SK-N-SH (cell line): ENCODE measurements around the gene GPR173. TPM values are rescaled to one million over a fixed set of nuclear protein-coding genes. Genes with fewer than 3 reads are reported as not detected.

Experiments used
- CTCF ChIA-PET: fragments of 300-600, 350-600 bp; formaldehyde crosslinking; extraction: SDS; loops from one replicate; lab custom pipeline; 2021; lab: Yijun Ruan, JAX
- POLR2A ChIA-PET: fragments of 350-600 bp; sonication (Branson Sonifier 250); formaldehyde crosslinking; extraction: SDS; loops from one replicate; lab custom pipeline; 2020; ENCODE audit warnings: antibody characterized with exemption, inconsistent platforms; lab: Yijun Ruan, JAX
- DNase-seq: peaks from one replicate; pipeline ENCODE4 v3.0.0; 2012
- H2AFZ ChIP-seq: fragments of 200-600 bp; sonication (generic); 2 replicates; pipeline ENCODE4 v1.8.1; 2016; ENCODE audit warnings: antibody characterized with exemption, mild to moderate bottlenecking, low read depth
- H3F3A ChIP-seq: fragments of 200-600 bp; sonication (generic); replicated peaks from 2 replicates; pipeline ENCODE3; 2016; ENCODE audit warnings: antibody characterized with exemption, mild to moderate bottlenecking; ENCODE audit not compliant: insufficient read depth
- H3K27ac ChIP-seq, 2 experiments: fragments of 200-500 bp in 1 of 2; fragments of 200-600 bp in 1 of 2; sonication (Bioruptor generic) in 1 of 2; sonication (generic), shearing (Covaris generic) in 1 of 2; 2 replicates each; pipeline versions ENCODE4 v1.5.1 to v1.6.1; 2014 to 2016; ENCODE audit warnings: low read depth in 2 of 2, inconsistent platforms in 1 of 2, low read length in 1 of 2, mild to moderate bottlenecking in 1 of 2, mixed read lengths in 1 of 2
- H3K27me3 ChIP-seq: fragments of 200-600 bp; sonication (generic), shearing (Covaris generic); 2 replicates; pipeline ENCODE4 v1.6.1; 2016; ENCODE audit warnings: mixed run types; ENCODE audit not compliant: insufficient read depth
- H3K36me3 ChIP-seq, 2 experiments: fragments of 200-500 bp in 1 of 2; fragments of 200-600 bp in 1 of 2; sonication (Bioruptor generic) in 1 of 2; sonication (generic) in 1 of 2; replicated peaks in 1 of 2; 2 replicates each; pipeline versions ENCODE3 to v1.5.1; 2014 to 2016; ENCODE audit warnings: low read length in 1 of 2, mild to moderate bottlenecking in 1 of 2; ENCODE audit not compliant: insufficient read depth in 2 of 2, control insufficient read depth in 1 of 2
- H3K4me1 ChIP-seq, 2 experiments: fragments of 200-500 bp in 1 of 2; fragments of 200-600 bp in 1 of 2; sonication (Bioruptor generic) in 1 of 2; sonication (generic), shearing (Covaris generic) in 1 of 2; 2 replicates each; pipeline versions ENCODE4 v1.5.1 to v1.6.1; 2014 to 2016; ENCODE audit warnings: low read depth in 1 of 2, low read length in 1 of 2, mixed run types in 1 of 2; ENCODE audit not compliant: insufficient read depth in 2 of 2, control insufficient read depth in 1 of 2
- H3K4me2 ChIP-seq: fragments of 200-600 bp; sonication (generic), shearing (Covaris generic); 2 replicates; pipeline ENCODE4 v1.6.1; 2017; ENCODE audit warnings: mixed run types
- H3K4me3 ChIP-seq, 2 experiments: fragments of 200-500 bp in 1 of 2; fragments of 200-600 bp in 1 of 2; sonication (Bioruptor generic) in 1 of 2; sonication (generic), shearing (Covaris generic) in 1 of 2; 2 replicates each; pipeline versions ENCODE4 v1.5.1 to v1.8.1; 2014 to 2016; ENCODE audit warnings: low read depth in 2 of 2, inconsistent platforms in 1 of 2, low read length in 1 of 2, mild to moderate bottlenecking in 1 of 2, mixed read lengths in 1 of 2, moderate library complexity in 1 of 2
- H3K79me2 ChIP-seq: fragments of 200-600 bp; sonication (generic); 2 replicates; pipeline ENCODE4 v1.8.1; 2017; ENCODE audit warnings: mild to moderate bottlenecking; ENCODE audit not compliant: insufficient read depth
- H3K9ac ChIP-seq: fragments of 200-600 bp; sonication (generic); 2 replicates; pipeline ENCODE4 v1.6.1; 2017; ENCODE audit warnings: mixed run types
- H3K9me2 ChIP-seq: fragments of 200-600 bp; sonication (generic); 2 replicates; pipeline ENCODE4 v1.6.1; 2017; ENCODE audit warnings: mixed run types
- H3K9me3 ChIP-seq: fragments of 200-600 bp; sonication (generic); 2 replicates; pipeline ENCODE4 v1.6.1; 2017; ENCODE audit warnings: mixed run types, mild to moderate bottlenecking, moderate library complexity
- H4K20me1 ChIP-seq: fragments of 200-600 bp; sonication (generic); 2 replicates; pipeline ENCODE4 v1.6.1; 2017; ENCODE audit warnings: mild to moderate bottlenecking, mixed run types; ENCODE audit not compliant: insufficient read depth
- ELF1 ChIP-seq: IDR thresholded peaks from 2 replicates; pipeline ENCODE4 v1.4.0; 2012
- EP300 ChIP-seq, 2 experiments: IDR thresholded peaks; 2 replicates each; pipeline versions ENCODE4 v1.4.0 to v1.6.1; 2012; ENCODE audit warnings: borderline replicate concordance in 1 of 2, low read depth in 1 of 2, low read length in 1 of 2
- FOXM1 ChIP-seq: IDR thresholded peaks from 2 replicates; pipeline ENCODE4 v1.4.0; 2012; ENCODE audit warnings: low read depth, mild to moderate bottlenecking
- GATA2 ChIP-seq: sonication (generic); formaldehyde crosslinking; IDR thresholded peaks from 2 replicates; pipeline ENCODE4 v1.5.0; 2020; ENCODE audit warnings: mild to moderate bottlenecking, missing genetic modification reagents
- JUND ChIP-seq: IDR thresholded peaks from 2 replicates; pipeline ENCODE4 v1.4.0; 2012
- MXI1 ChIP-seq: IDR thresholded peaks from 2 replicates; pipeline ENCODE4 v1.6.1; 2012; ENCODE audit warnings: mild to moderate bottlenecking, low read depth, low read length, improper control_type of control experiment
- NRF1 ChIP-seq: IDR thresholded peaks from 2 replicates; pipeline ENCODE4 v1.6.1; 2012; ENCODE audit warnings: low read depth, mild to moderate bottlenecking, low read length
- RAD21 ChIP-seq: IDR thresholded peaks from 2 replicates; pipeline ENCODE4 v1.6.1; 2012; ENCODE audit warnings: mild to moderate bottlenecking, low read length
- RCOR1 ChIP-seq: fragments of 150-350 bp; IDR thresholded peaks from 2 replicates; pipeline ENCODE4 v1.6.1; 2017; ENCODE audit warnings: antibody characterized with exemption, low read length
- RXRA ChIP-seq: IDR thresholded peaks from 2 replicates; pipeline ENCODE4 v1.4.0; 2012; ENCODE audit warnings: low read depth, mild to moderate bottlenecking, borderline replicate concordance
- TAF1 ChIP-seq: IDR thresholded peaks from 2 replicates; pipeline ENCODE4 v1.6.1; 2012; ENCODE audit warnings: low read depth, mild to moderate bottlenecking, low read length, moderate library complexity, borderline replicate concordance
- YY1 ChIP-seq: IDR thresholded peaks from 2 replicates; pipeline ENCODE4 v1.4.0; 2012; ENCODE audit warnings: low read depth, mild to moderate bottlenecking
- WGBS: methylation state at CpG from one replicate; pipeline ENCODE4 v1.1.6; 2017; ENCODE audit warnings: low lambda C conversion rate; 5-methylcytosine and 5-hydroxymethylcytosine counted together
- polyA plus RNA-seq, 3 experiments: library from polyadenylated mRNA; depleted of rRNA; stranded (reverse); fragments of >200 nt; gene quantifications; 2 replicates each; pipeline ENCODE4 v1.2.3, GENCODE V29; 2012
- TF ChIP-seq, protein P1 (sequence below): fragments of 150-350 bp; IDR thresholded peaks from 2 replicates; pipeline ENCODE4 v1.6.1; 2017; ENCODE audit warnings: antibody characterized with exemption, low read length, low read depth, borderline replicate concordance
- TF ChIP-seq, protein P2 (sequence below): IDR thresholded peaks from 2 replicates; pipeline ENCODE4 v1.4.0; 2012; ENCODE audit warnings: low read depth, borderline replicate concordance
- TF ChIP-seq, protein P3 (sequence below): IDR thresholded peaks from 2 replicates; pipeline ENCODE4 v1.4.0; 2012; ENCODE audit warnings: low read depth, borderline replicate concordance
- TF ChIP-seq, protein P4 (sequence below): IDR thresholded peaks from 2 replicates; pipeline ENCODE4 v1.4.0; 2012; ENCODE audit warnings: low read depth
- TF ChIP-seq, protein P5 (sequence below): fragments of 200-600 bp; sonication (generic); IDR thresholded peaks from 2 replicates; pipeline ENCODE4 v1.6.1; 2017; ENCODE audit warnings: antibody characterized with exemption, mild to moderate bottlenecking, moderate library complexity
- TF ChIP-seq, protein P6 (sequence below): IDR thresholded peaks from 2 replicates; pipeline ENCODE4; 2012

The GPR173 gene
- polyA plus RNA-seq, 1 of the 3 experiments (the other 2 are of a cell fraction): 5.8 TPM

DNA sequence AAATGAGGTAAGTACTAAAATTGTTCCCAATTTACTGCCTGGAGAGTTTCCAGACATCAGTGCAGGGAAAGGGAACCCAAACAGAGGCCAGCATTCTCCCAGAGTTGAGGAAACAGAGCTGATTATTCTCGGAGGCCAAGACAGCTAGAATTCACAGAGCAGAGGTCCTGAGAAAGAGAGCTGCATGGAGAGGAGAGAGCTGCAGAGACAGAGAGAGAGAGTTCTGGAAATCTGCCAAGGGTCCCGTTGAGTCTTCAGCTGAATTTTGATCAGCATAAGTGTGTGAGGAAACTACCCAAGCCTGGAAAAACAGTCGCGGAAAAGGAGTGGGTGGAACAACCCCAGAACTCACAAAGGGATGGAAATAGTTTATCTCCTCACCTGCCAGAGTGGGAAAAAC, 43.8 kb upstream of the GPR173 start (continued):
- TF ChIP-seq, protein P1, sequence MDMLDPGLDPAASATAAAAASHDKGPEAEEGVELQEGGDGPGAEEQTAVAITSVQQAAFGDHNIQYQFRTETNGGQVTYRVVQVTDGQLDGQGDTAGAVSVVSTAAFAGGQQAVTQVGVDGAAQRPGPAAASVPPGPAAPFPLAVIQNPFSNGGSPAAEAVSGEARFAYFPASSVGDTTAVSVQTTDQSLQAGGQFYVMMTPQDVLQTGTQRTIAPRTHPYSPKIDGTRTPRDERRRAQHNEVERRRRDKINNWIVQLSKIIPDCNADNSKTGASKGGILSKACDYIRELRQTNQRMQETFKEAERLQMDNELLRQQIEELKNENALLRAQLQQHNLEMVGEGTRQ: no peak
- TF ChIP-seq FOXM1 (no peak), EP300 (IDR thresholded peaks at IDR 0.05; ENCODE audit: borderline replicate concordance in 1 of 2, low read depth in 1 of 2, low read length in 1 of 2) (no peak), YY1 (no peak)

DNA sequence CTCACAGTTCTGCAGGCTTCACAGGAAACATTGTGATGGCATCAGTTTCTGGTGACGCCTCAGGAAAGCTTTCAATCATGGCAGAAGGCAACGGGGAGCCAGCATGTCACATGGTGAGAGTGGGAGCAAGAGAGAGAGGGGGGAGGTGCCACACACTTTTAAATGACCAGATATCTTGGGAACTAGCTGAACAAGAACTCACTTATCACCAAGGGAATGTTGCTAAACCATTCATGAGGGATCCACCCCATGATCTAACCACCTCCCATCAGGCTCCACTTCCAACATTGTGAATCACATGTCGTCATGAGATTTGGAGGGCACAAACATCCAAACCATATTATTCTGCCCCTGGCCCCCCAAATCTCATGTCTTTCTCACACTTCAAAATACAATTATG, 43.3 kb upstream of the GPR173 start:
- Histone ChIP-seq H3K36me3 (no peaks in the 10 kb centered on the region), H3K9me3 (no peaks in the 10 kb centered on the region), H3K4me2 (no peak overlapping the region), H3K4me1 (no peaks in the 10 kb centered on the region), H3K9ac (no peak overlapping the region), H3K4me3 (no peak overlapping the region), H4K20me1 (no peaks in the 10 kb centered on the region), H3K27me3 (peaks cover 24% of the 10 kb centered on the region), H3K9me2 (no peaks in the 10 kb centered on the region), H3F3A (no peaks in the 10 kb centered on the region), H3K27ac (no peak overlapping the region), H3K79me2 (no peaks in the 10 kb centered on the region), H2AFZ (no peak overlapping the region)
- ChIA-PET POLR2A (no interaction called here), CTCF (interaction anchor here (1.2 to 1.4 kb wide), 3 partner anchors 9 to 16 kb away, joined by 3 read pairs; no protein-coding TSS in a partner anchor)
- TF ChIP-seq RAD21: no peak
- no peak for TF ChIP-seq MXI1
- no peak for TF ChIP-seq RXRA
- no peak for TF ChIP-seq JUND
- TF ChIP-seq, protein P1: no peak
- no peak for TF ChIP-seq ELF1
- TF ChIP-seq, protein P2, sequence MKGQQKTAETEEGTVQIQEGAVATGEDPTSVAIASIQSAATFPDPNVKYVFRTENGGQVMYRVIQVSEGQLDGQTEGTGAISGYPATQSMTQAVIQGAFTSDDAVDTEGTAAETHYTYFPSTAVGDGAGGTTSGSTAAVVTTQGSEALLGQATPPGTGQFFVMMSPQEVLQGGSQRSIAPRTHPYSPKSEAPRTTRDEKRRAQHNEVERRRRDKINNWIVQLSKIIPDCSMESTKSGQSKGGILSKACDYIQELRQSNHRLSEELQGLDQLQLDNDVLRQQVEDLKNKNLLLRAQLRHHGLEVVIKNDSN: no peak
- no peak for TF ChIP-seq FOXM1
- TF ChIP-seq, protein P3, sequence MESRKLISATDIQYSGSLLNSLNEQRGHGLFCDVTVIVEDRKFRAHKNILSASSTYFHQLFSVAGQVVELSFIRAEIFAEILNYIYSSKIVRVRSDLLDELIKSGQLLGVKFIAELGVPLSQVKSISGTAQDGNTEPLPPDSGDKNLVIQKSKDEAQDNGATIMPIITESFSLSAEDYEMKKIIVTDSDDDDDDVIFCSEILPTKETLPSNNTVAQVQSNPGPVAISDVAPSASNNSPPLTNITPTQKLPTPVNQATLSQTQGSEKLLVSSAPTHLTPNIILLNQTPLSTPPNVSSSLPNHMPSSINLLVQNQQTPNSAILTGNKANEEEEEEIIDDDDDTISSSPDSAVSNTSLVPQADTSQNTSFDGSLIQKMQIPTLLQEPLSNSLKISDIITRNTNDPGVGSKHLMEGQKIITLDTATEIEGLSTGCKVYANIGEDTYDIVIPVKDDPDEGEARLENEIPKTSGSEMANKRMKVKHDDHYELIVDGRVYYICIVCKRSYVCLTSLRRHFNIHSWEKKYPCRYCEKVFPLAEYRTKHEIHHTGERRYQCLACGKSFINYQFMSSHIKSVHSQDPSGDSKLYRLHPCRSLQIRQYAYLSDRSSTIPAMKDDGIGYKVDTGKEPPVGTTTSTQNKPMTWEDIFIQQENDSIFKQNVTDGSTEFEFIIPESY: no peak
- TF ChIP-seq, protein P4, sequence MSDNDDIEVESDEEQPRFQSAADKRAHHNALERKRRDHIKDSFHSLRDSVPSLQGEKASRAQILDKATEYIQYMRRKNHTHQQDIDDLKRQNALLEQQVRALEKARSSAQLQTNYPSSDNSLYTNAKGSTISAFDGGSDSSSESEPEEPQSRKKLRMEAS: no peak
- TF ChIP-seq YY1: no peak
- no peak for TF ChIP-seq TAF1
- TF ChIP-seq RCOR1: no peak
- no peak for TF ChIP-seq GATA2 (CRISPR knock-in tag)
- TF ChIP-seq, protein P5, sequence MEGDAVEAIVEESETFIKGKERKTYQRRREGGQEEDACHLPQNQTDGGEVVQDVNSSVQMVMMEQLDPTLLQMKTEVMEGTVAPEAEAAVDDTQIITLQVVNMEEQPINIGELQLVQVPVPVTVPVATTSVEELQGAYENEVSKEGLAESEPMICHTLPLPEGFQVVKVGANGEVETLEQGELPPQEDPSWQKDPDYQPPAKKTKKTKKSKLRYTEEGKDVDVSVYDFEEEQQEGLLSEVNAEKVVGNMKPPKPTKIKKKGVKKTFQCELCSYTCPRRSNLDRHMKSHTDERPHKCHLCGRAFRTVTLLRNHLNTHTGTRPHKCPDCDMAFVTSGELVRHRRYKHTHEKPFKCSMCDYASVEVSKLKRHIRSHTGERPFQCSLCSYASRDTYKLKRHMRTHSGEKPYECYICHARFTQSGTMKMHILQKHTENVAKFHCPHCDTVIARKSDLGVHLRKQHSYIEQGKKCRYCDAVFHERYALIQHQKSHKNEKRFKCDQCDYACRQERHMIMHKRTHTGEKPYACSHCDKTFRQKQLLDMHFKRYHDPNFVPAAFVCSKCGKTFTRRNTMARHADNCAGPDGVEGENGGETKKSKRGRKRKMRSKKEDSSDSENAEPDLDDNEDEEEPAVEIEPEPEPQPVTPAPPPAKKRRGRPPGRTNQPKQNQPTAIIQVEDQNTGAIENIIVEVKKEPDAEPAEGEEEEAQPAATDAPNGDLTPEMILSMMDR: no peak
- no peak for TF ChIP-seq NRF1
- TF ChIP-seq, protein P6, sequence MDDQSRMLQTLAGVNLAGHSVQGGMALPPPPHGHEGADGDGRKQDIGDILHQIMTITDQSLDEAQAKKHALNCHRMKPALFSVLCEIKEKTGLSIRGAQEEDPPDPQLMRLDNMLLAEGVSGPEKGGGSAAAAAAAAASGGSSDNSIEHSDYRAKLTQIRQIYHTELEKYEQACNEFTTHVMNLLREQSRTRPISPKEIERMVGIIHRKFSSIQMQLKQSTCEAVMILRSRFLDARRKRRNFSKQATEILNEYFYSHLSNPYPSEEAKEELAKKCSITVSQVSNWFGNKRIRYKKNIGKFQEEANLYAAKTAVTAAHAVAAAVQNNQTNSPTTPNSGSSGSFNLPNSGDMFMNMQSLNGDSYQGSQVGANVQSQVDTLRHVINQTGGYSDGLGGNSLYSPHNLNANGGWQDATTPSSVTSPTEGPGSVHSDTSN: no peak
- 20% methylated on average over 3 of the region's 3 CpGs for WGBS
- no peak for DNase-seq
